ENCODE measurements around the gene GPR82.

The GPR82 gene

GRCh38 chrX:41722214-41722613 is 1.8 kb upstream of the GPR82 start:
- H4K91ac ChIP-seq (ENCODE audit: low read depth, low read length): no peak overlapping the region
- H3K27me3 ChIP-seq (ENCODE audit: insufficient read depth, low read length): no peaks in the 10 kb centered on the region
- H3K9ac ChIP-seq (ENCODE audit: low read length): no peak overlapping the region
- no CpG with 5 or more reads among the region's 3 CpGs for WGBS (ENCODE audit: extremely low coverage, insufficient coverage, insufficient read length)
- no peaks in the 10 kb centered on the region for H3K9me3 ChIP-seq (ENCODE audit: insufficient read depth, low read depth, low read length)
- H2AK5ac ChIP-seq (ENCODE audit: low read length): no peak overlapping the region
- no peak for DNase-seq
- no peak overlapping the region for H2BK5ac ChIP-seq (ENCODE audit: low read depth, low read length, poor library complexity)
- no peak overlapping the region for H2BK12ac ChIP-seq (ENCODE audit: low read length)
- H3K36me3 ChIP-seq (ENCODE audit: control insufficient read depth in 1 of 2, insufficient read depth in 2 of 2, low read length in 2 of 2): peaks cover 0 to 1% of the 10 kb centered on the region in 2 experiments
- H2BK120ac ChIP-seq (ENCODE audit: insufficient read depth, low read length, poor library complexity): no peak overlapping the region
- H2AFZ ChIP-seq (ENCODE audit: insufficient read depth, low read length, poor library complexity): no peak overlapping the region
- H3K4me3 ChIP-seq (ENCODE audit: low read depth, low read length): no peak overlapping the region
- H3K79me2 ChIP-seq (ENCODE audit: control insufficient read depth, insufficient read depth, low read length, poor library complexity): no peaks in the 10 kb centered on the region
- H3K79me1 ChIP-seq (ENCODE audit: low read length): peaks cover 5% of the 10 kb centered on the region
- H3K4me1 ChIP-seq (ENCODE audit: control insufficient read depth in 1 of 2, insufficient read depth in 2 of 2, low read length in 2 of 2): peaks cover 0 to 2% of the 10 kb centered on the region in 2 experiments
- no peak overlapping the region for H3K4ac ChIP-seq (ENCODE audit: low read depth, low read length)
- H3K4me2 ChIP-seq (ENCODE audit: low read length): no peak overlapping the region
- H3K18ac ChIP-seq (ENCODE audit: low read length): no peak overlapping the region
- no peak overlapping the region for H4K12ac ChIP-seq (ENCODE audit: low read depth, low read length)
- H3K23ac ChIP-seq (ENCODE audit: low read length): no peak overlapping the region
- no peak overlapping the region for H3K27ac ChIP-seq (ENCODE audit: low read depth, low read length)
- no peak overlapping the region for H3K14ac ChIP-seq (ENCODE audit: low read length)
- no peak overlapping the region for H4K8ac ChIP-seq (ENCODE audit: low read depth, low read length)

DNA sequence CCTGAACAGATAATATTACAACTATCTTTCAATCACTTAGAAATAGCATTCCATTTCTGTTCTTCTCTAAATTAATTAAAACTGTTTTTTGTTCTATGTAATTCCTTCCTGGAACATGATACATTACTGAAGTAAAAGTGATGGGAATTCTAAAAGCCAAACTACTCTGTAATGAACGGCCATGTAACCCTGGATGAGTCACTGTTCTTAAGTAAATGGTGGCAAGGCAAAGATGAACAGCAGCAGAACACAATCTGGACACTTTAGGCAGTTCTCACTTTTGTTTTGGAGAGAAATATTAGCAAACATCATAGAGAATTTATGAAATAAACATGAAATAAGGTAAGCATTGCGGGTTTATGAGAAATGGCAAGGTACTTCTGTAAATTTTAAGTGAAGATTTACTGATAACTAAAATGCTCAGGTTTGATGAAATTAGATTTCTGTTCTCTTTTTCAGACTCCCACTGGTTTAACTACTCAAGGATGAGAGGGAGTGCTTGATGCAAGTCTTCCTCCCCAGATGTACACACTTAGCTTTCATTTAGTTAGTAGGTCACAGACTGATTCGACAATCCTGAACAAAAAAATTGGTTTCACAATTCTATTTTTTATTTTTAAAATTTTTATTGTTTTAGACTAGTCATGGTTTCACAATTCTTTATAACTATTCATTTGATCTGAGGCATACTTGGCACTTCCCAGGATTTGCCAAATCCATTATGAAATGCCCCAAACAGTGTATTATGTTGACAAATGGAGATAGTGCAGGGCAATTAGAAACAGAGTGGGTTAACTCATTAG is 964 bp upstream of the GPR82 start:
- H3K79me1 ChIP-seq (ENCODE audit: low read length): peaks cover 2% of the 10 kb centered on the region
- H3K9ac ChIP-seq (ENCODE audit: low read length): no peak overlapping the region
- H3K4me1 ChIP-seq (ENCODE audit: control insufficient read depth in 1 of 2, insufficient read depth in 2 of 2, low read length in 2 of 2): peaks cover 0 to 2% of the 10 kb centered on the region in 2 experiments
- no peak overlapping the region for H4K12ac ChIP-seq (ENCODE audit: low read depth, low read length)
- H3K79me2 ChIP-seq (ENCODE audit: control insufficient read depth, insufficient read depth, low read length, poor library complexity): no peaks in the 10 kb centered on the region
- no peak overlapping the region for H3K4ac ChIP-seq (ENCODE audit: low read depth, low read length)
- H4K8ac ChIP-seq (ENCODE audit: low read depth, low read length): no peak overlapping the region
- no peak overlapping the region for H3K4me3 ChIP-seq (ENCODE audit: low read depth, low read length)
- no peak overlapping the region for H2BK5ac ChIP-seq (ENCODE audit: low read depth, low read length, poor library complexity)
- H3K27ac ChIP-seq (ENCODE audit: low read depth, low read length): no peak overlapping the region
- no peaks in the 10 kb centered on the region for H3K9me3 ChIP-seq (ENCODE audit: insufficient read depth, low read depth, low read length)
- H4K91ac ChIP-seq (ENCODE audit: low read depth, low read length): no peak overlapping the region
- no peak overlapping the region for H3K18ac ChIP-seq (ENCODE audit: low read length)
- no peak overlapping the region for H2BK12ac ChIP-seq (ENCODE audit: low read length)
- H2AFZ ChIP-seq (ENCODE audit: insufficient read depth, low read length, poor library complexity): no peak overlapping the region
- no peak for DNase-seq
- H2AK5ac ChIP-seq (ENCODE audit: low read length): no peak overlapping the region
- peaks cover 0 to 1% of the 10 kb centered on the region in 2 experiments for H3K36me3 ChIP-seq (ENCODE audit: control insufficient read depth in 1 of 2, insufficient read depth in 2 of 2, low read length in 2 of 2)
- no CpG with 5 or more reads among the region's 3 CpGs for WGBS (ENCODE audit: extremely low coverage, insufficient coverage, insufficient read length)
- no peak overlapping the region for H3K14ac ChIP-seq (ENCODE audit: low read length)
- no peak overlapping the region for H3K4me2 ChIP-seq (ENCODE audit: low read length)
- H3K23ac ChIP-seq (ENCODE audit: low read length): no peak overlapping the region
- no peaks in the 10 kb centered on the region for H3K27me3 ChIP-seq (ENCODE audit: insufficient read depth, low read length)
- no peak overlapping the region for H2BK120ac ChIP-seq (ENCODE audit: insufficient read depth, low read length, poor library complexity)

DNA sequence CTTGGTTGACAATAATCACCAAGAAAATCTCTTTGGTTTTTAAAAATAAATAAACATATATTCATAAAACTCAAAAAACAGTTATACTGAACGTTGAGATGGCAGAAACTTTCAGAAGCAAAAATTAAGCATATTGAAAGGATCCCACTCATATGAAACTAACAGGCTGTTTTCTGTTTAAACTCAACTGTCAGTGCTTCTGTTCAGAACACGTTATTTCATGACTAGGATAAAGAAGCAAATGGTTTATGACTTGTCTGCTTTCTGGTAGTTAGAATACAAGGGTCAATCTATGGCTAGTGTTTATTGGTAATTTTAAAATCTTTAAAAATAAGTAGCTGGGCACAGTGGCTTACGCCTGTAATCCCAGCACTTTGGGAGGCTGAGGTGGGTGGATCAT is 4.1 kb downstream of the GPR82 start:
- Histone ChIP-seq H3K4me3 (ENCODE audit: low read depth, low read length) (no peak overlapping the region), H2AFZ (ENCODE audit: insufficient read depth, low read length, poor library complexity) (no peak overlapping the region), H3K4me1 (ENCODE audit: control insufficient read depth in 1 of 2, insufficient read depth in 2 of 2, low read length in 2 of 2) (no peaks in the 10 kb centered on the region), H3K9ac (ENCODE audit: low read length) (no peak overlapping the region), H3K9me3 (ENCODE audit: insufficient read depth, low read depth, low read length) (no peaks in the 10 kb centered on the region), H2BK120ac (ENCODE audit: insufficient read depth, low read length, poor library complexity) (no peak overlapping the region), H3K4ac (ENCODE audit: low read depth, low read length) (no peak overlapping the region), H3K27me3 (ENCODE audit: insufficient read depth, low read length) (no peaks in the 10 kb centered on the region), H3K18ac (ENCODE audit: low read length) (no peak overlapping the region), H3K23ac (ENCODE audit: low read length) (no peak overlapping the region), H3K79me2 (ENCODE audit: control insufficient read depth, insufficient read depth, low read length, poor library complexity) (no peaks in the 10 kb centered on the region), H3K36me3 (ENCODE audit: control insufficient read depth in 1 of 2, insufficient read depth in 2 of 2, low read length in 2 of 2) (no peaks in the 10 kb centered on the region), H2BK12ac (ENCODE audit: low read length) (no peak overlapping the region), H4K12ac (ENCODE audit: low read depth, low read length) (no peak overlapping the region), H3K27ac (ENCODE audit: low read depth, low read length) (no peak overlapping the region), H2BK5ac (ENCODE audit: low read depth, low read length, poor library complexity) (no peak overlapping the region), H4K8ac (ENCODE audit: low read depth, low read length) (no peak overlapping the region), H3K14ac (ENCODE audit: low read length) (no peak overlapping the region), H4K91ac (ENCODE audit: low read depth, low read length) (no peak overlapping the region), H3K4me2 (ENCODE audit: low read length) (no peak overlapping the region), H3K79me1 (ENCODE audit: low read length) (no peaks in the 10 kb centered on the region), H2AK5ac (ENCODE audit: low read length) (no peak overlapping the region)
- no CpG with 5 or more reads among the region's 3 CpGs for WGBS (ENCODE audit: extremely low coverage, insufficient coverage, insufficient read length)
- no peak for DNase-seq

GRCh38 chrX:41730081-41730480 is 6.1 kb downstream of the GPR82 start:
- Histone ChIP-seq H4K12ac (ENCODE audit: low read depth, low read length) (no peak overlapping the region), H3K79me2 (ENCODE audit: control insufficient read depth, insufficient read depth, low read length, poor library complexity) (no peaks in the 10 kb centered on the region), H3K9ac (ENCODE audit: low read length) (no peak overlapping the region), H2BK5ac (ENCODE audit: low read depth, low read length, poor library complexity) (no peak overlapping the region), H3K14ac (ENCODE audit: low read length) (no peak overlapping the region), H3K4me2 (ENCODE audit: low read length) (no peak overlapping the region), H3K9me3 (ENCODE audit: insufficient read depth, low read depth, low read length) (no peaks in the 10 kb centered on the region), H2BK120ac (ENCODE audit: insufficient read depth, low read length, poor library complexity) (no peak overlapping the region), H3K23ac (ENCODE audit: low read length) (no peak overlapping the region), H2AK5ac (ENCODE audit: low read length) (no peak overlapping the region), H2BK12ac (ENCODE audit: low read length) (no peak overlapping the region), H3K36me3 (ENCODE audit: control insufficient read depth in 1 of 2, insufficient read depth in 2 of 2, low read length in 2 of 2) (no peaks in the 10 kb centered on the region), H4K8ac (ENCODE audit: low read depth, low read length) (no peak overlapping the region), H4K91ac (ENCODE audit: low read depth, low read length) (no peak overlapping the region), H3K27ac (ENCODE audit: low read depth, low read length) (no peak overlapping the region), H3K4ac (ENCODE audit: low read depth, low read length) (no peak overlapping the region), H2AFZ (ENCODE audit: insufficient read depth, low read length, poor library complexity) (no peak overlapping the region), H3K4me1 (ENCODE audit: control insufficient read depth in 1 of 2, insufficient read depth in 2 of 2, low read length in 2 of 2) (no peaks in the 10 kb centered on the region), H3K4me3 (ENCODE audit: low read depth, low read length) (no peak overlapping the region), H3K18ac (ENCODE audit: low read length) (no peak overlapping the region), H3K27me3 (ENCODE audit: insufficient read depth, low read length) (no peaks in the 10 kb centered on the region), H3K79me1 (ENCODE audit: low read length) (no peaks in the 10 kb centered on the region)
- WGBS (ENCODE audit: extremely low coverage, insufficient coverage, insufficient read length): no CpG with 5 or more reads among the region's 2 CpGs
- DNase-seq: no peak
